ENCODE results near the gene CTIF.

DNA sequence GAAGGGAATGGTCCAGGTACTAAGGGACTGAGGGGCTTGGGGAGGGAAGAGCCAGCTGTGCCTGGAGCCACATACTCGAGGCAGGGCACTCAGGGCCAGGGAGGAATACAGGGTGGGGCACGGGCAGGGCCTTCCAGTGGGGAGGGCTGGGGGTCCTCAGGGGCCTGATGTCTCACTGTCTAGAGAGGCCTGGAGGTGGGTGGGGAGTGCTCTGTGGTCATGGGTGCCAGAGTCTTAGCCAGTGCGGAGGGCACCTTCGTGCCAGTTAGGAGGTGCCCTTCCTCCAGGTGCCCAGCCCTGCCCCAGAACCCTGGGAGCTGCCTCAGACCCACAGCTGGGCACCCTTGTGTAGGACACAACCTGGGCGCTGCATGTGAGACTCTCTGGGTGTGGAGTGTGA is 330.8 kb downstream of the CTIF start:
- TF ChIP-seq POLR2AphosphoS5 (IDR thresholded peaks at IDR 0.05; ENCODE audit: insufficient read depth in 1 of 2, low read depth in 1 of 2): no peak
- TF ChIP-seq CTCF (IDR thresholded peaks at IDR 0.05): no peak
- no peak for TF ChIP-seq POLR2A (IDR thresholded peaks at IDR 0.05)
